GM19023 (cell line): ENCODE data around the gene USP12.
"Not testable (repeated sequence)": the region's sequence is repeated elsewhere in the genome, so short reads cannot be mapped to it uniquely, and the experiment has no call there.

Experiments used
- ATAC-seq: cut with Tn5 transposase; IDR thresholded peaks from one replicate; pipeline ENCODE4 v1.9.1; 2021; ENCODE audit warnings: mild to moderate bottlenecking, moderate library complexity; ENCODE audit not compliant: unreplicated experiment

Gene USP12

DNA sequence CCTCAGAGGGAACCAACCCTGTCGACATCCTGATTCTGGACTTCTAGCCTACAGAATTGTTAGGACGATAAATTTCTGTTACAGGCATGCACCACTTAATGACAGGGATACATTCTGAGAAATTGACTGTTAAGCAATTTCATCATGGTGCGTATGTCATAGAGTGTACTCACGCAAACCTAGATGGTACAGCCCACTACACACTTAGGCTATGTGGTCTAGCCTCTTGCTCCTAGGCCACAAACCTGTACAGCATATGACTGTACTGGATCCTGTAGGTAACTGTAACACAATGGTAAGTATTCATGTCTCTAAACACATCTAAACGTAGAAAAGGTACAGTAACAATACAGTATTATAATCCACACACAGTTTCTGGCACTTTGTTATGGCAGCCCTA lies 13.3 kb downstream of the USP12 start:
- ATAC-seq: no peak

DNA sequence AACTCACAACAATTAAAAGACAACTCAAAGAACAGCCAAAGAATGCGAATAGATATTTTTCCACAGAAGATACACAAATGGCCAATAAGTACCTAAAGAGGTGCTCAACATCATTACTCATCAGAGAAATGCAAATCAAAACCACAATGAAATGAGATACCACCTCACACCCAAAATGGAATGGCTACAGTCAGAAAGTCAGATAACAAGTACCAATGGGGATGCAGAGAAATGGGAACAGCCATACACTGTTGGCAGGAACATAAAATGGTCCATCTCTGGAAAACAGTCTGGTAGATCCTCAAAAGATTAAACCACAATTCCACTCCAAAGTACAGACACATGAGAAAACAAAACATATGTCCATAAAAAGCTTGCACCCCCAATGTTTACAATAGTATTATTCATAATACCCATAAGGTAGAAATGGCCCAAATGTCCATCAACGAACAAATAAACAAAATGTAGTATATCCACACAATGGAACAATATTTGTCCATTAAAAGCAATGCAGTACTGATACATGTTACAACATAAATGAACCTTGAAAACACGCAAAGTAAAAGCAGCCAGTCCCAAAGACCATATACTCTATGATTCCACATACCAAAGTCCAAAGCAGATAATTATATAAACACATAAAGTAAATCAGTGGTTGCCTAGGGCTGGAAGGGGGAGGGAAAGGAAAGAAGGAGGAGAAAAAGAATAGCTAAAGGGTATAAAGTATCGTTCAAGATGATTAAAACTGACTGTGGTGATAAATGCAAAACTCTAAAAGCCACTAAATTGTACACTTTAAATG lies 19.6 kb downstream of the USP12 start:
- ATAC-seq: peak; percentile 41

DNA sequence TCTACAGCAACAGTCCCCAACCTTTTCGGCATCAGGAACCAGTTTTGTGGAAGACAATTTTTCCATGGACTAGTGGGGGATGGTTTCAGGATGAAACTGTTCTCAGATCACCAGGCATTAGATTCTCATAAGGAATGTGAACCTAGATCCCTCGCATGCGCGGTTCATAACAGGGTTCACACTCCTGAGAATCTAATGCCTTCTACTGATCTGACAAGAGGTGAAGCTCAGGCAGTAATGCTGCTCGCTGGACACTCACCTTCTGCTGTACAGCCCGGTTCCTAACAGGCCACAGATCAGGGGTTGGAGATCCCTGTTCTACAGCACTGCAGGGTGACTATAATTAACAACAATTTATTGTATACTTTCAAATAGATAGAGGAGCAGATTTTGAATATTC lies 21.9 kb downstream of the USP12 start:
- ATAC-seq: no peak

DNA sequence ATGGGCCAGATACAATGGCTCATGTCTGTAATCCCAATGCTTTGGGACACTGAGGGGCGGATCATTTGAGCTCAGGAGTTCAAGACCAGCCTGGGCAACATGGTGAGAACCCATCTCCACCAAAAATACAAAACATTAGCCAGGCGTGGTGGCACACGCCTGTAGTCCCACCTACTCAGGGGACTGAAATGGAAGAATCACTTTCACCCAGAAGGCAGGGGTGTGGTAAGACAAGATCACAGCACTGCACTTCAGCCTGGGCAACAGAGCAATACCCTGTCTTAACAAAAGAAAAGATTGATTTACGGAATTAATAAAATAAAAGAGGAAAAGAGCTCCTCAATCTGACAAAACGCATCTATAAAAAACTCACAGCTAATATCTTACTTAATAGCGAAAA lies 22.7 kb downstream of the USP12 start:
- no peak for ATAC-seq

DNA sequence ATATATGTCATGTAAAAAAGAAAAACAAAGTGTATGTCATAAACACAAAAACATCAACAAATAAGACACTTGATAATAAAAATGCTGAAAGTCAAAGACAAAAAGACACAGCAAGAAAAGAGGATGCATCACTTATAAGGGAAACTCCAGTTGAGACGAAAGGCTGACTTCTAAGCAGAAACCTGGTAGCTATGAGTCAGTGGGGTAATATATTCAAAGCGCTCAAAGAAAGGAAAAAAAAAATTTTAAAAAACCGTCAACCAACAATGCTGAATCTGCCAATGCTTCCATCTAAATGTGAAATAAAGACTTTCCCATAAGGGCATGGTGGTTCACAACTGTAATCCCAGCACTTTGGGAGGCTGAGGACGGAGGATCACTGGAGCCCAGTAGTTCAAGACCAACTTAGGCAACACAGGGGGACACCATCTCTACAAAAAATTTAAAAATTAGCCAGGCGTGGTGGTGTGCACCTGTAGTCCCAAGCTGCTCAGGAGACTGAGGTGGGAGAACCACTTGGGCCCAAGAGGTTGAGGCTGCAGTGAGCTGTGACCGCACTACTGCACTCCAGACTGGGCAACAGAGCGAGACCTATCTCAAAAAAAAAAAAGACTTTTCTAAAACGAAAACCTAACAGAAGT lies 24.0 kb downstream of the USP12 start:
- peak; percentile 69 for ATAC-seq

DNA sequence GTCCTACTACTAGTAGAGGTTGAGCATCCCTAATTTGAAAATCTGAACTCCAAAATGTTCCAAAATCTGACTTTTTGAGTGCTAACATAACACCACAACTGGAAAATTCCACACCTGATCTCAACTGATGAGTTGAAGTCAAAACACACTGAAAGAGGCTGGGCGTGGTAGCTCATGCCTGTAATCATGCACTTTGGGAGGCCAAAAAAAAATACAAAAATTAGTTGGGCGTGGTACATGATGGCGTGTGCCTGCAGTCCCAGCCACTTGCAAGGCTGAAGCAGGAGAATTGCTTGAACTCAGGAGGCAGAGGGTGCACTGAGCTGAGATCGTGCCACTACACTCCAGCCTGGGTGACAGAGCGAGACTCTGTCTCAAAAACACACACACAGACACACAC lies 29.9 kb downstream of the USP12 start:
- no peak for ATAC-seq

DNA sequence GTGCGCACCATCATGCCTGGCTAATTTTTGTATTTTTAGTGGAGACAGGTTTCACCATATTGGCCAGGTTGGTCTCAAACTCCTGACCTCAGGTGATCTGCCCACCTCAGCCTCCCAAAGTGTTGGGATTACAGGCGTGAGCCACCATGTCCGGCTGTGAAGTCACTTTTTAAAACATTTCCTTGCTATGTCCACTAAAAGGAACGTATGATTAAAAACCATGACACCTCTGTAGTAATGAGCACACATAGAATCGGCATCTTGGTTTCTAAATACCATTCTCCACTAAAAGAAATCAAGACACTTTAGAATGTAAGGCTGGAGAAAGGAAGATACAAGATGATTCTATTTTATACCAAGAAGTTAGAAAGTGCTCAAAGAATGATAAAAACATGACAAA lies 30.5 kb downstream of the USP12 start:
- ATAC-seq: not testable (repeated sequence)

DNA sequence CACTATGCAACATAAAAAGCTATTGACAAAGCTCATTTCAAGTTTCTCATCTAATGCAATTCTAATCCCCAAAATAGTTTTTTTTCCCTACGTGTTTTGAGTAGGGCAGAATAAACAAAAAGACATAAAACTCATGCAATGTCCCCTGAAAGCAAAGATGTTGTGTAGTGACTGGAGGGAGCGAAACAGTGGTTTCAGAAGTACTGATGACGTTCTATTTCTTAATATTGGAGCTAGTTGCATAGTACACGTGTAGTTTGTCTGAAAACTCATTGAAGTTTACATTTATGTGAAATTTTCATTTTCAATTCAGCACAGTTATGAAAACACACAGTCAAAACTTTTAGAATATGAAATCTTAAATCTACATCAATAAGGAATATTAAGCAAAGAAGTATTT lies 31.6 kb downstream of the USP12 start:
- no peak for ATAC-seq

DNA sequence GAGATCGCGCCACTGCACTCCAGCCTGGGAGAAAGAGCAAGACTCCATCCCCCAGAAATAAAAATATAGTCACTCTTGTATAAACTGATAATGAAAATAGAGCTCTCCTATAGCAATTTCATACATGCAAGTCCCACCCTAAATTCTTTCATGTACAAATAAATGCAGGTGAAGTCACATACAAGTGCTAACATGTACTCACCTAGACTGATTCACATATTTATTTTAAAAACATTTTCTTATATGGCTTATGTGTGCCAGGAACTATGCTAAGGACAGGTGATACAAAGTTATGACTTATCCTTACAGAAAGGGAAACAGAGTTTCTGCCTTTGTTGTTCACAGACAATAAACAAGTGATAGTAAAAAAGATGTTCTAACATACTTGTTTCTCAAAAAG lies 32.0 kb downstream of the USP12 start:
- no peak for ATAC-seq

DNA sequence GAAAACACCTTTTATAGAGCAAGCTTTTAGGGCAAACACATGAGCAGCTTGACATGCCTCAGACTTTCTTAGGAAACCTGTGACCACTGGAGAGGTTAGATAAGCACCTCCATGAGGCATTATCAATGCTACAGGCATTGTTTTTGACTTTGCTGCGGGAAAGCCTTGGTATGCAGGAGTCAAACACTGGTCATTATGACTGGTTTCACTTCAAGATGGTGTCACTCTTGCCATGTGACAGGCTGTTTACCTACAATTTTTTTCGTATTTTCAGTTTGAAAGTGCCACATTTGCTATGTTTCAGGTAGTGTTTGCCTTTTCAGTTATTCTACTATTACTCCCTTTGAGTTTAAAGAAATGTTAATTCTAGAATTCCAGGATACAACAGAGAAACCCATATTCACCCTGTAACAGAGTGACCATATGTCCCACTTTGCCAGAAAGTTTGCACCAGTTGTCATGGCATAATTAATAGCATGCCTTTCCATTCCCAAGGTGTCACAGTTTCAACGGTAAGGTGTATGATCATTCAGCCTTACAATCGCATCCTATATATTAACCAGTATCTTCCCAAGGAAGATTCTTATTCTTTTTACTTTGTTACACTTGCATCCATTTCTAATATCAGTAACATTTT lies 33.0 kb downstream of the USP12 start:
- ATAC-seq: no peak

DNA sequence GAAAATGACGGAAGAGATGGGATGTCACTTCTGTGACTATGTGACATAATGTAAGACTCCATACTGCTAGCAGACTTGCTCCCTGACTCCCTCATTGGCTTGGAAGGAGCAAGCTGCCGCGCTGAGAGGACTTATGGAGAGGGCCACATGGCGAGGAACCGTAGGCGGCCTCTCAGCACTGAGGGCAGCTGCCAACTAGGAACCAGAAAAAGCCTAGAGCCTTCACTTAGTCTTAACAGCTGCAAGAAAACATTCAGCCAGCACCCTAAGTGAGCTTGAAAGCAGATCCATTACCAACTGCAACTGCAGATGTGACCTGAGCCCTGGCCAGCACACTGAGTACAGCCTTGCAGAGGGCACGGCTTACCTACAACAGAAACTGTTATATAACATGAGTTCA lies 33.9 kb downstream of the USP12 start:
- no peak for ATAC-seq

DNA sequence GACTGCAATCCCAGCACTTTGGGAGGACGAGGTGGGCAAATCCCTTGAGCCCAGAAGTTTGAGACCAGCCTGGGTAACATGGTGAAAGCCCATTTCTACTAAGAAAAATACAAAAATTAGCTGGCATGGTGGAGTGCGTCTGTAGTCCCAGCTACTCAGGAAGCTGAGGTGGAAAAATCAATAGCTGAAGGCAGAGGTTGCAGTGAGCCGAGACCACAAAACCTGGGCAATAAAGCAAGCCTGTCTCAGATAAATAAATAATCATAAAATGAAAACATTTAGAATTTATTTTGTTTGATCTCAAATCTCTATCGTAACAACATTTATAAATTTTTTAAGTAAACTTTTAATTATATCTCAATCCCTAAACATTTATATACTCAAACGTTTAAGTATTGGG lies 36.6 kb downstream of the USP12 start:
- no peak for ATAC-seq

DNA sequence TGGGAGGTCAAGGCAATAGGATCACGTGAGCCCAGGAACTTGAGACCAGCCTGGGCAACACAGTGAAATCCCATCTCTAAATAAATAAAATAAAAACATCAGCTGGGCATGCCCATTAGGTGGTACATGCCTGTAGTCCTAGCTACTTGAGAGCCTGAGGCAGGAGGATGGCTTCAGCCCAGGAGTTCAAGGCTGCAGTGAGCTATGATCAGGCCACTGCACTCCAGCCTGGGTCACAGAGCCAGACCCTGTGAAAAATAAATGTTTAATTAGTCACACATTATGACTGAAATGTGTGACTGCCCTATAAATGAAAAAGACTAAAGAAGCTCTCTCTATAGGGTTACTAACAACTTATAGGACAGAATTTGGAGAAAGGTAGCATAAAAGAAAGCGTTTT lies 37.7 kb downstream of the USP12 start:
- ATAC-seq: no peak

DNA sequence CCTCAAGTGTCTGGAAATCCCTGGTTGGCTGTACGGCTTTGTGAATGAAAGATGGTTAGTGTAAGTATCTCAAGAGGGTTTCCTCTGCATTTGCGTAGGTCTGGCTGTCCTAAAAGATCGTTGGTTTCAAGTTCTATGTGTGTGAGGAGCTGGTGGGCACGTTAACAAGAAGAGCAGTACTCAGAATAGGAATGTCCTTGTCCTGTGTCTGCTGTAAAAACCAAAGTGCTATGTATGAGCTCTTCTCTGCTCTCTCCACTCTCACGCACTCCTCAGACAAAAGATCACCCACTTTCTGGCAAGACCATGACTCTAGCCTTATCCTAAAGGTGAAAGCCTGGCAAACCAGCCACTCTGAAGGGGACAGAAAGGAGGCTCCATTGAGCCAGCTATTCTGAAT lies 39.1 kb downstream of the USP12 start:
- ATAC-seq: no peak

DNA sequence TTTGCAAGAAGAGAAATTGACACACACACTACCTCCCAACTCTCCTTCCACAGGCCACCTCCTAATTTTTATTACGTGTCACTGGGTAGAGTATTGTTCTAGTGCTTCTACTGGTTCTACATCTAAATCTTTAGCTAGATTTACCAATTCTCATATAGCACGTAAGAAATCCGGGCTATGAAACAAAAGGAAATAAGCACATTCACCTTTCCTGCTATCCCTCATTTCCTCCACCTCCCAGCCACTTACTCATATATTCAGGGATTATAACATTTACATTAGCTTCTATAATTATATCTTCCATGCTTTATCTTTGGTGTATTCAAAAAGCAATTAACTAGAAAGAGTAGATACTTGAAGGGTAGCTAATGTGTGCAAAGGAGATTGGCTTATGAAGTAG lies 39.7 kb downstream of the USP12 start:
- no peak for ATAC-seq

DNA sequence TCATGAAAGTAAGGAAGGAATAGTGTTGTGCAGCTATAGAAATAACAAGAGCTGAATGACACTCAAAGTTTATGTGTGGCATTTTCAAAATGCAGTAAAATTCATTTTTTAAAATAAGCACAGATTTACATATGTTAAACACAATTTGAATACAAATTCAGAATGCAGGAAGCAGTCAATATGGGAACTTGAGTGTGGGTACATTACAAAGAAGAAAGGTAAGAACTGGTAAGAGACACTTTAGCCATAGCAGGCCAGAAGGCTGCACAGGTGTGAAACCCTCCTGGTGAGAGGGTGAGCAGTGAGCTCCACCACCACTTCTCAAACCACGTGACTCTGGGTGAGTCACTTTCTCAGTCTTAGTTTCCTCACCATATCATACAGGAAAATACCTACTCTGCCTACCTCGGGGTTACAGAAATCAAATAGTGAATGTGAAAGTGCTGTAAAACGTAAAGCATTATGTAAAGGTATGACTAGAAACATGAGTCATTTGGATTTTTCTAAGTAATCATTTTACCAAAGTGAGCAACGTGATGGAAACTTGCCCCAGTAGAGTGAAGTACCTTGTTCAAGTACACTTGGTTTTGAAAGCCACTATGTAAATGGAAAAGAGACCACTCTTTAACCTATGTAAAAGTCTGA lies 40.5 kb downstream of the USP12 start:
- peak; percentile 94 for ATAC-seq

DNA sequence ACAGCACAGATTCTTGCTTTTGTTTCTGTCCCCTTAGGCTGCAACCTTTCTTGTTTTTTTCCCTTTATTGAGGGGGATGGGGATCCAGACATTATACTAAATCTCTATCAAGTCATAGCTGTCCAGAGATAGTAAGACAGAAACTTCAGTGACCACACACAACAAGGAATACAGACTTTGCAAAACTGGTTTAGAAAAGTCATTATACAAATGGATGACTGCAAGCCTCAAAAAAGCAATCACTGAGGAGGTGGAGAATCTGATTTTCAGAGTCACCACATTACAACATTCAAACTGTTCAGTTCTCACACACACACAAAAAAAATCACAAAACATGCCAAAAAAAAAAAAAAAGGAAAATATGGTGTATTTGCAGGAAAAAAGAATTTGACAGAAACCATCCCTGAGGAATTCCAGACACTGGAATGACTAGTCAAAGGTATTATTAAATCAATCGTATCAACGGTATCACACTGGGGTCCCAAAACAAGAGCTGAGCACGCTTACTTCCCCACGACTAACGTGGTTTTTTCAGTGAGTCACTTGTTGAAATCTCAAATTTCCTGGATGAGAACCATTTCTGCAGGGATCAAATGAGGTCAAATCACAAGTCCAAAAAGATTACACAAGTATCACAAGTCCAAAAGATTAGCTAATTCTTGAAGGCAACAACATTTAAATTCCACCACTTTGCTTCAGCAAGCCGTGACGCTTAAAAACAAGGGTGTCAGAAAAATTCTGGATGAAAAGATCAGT lies 41.2 kb downstream of the USP12 start:
- no peak for ATAC-seq

DNA sequence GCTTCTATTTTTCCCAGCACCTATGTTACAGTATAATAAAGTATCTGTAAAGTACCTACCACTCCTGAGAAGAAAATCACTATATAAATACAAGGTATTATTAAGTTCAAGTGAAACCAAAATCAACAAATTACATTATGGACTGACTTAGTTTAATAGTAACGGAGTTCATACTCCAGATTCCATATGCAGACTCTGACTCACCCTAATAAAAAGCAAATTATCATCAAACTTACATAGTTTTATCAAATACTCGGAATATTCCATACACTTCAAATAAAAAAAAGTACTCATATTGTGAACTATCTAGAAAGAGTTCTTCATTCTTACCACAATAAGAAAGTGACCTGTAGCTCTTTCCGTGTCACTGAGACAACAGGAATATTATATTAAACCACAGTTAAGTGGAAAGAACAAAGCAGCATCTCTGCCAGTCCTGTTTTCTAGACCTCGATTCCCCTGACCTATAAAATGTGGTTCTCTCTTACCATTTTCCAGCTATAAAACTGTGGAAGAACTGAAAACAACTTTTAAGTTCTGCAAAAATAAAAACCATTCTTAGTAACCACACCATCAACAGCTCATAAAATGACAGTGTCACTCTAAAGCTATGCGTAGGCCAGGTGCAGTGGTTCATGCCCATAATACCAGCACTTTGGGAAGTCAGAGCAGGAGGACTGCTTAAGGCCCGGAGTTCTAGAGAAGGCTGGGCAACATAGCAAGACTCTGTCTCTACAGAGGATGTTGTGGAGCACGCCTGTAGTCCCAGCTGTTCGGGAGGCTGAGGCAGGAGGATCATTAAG lies 42.6 kb downstream of the USP12 start:
- no peak for ATAC-seq

DNA sequence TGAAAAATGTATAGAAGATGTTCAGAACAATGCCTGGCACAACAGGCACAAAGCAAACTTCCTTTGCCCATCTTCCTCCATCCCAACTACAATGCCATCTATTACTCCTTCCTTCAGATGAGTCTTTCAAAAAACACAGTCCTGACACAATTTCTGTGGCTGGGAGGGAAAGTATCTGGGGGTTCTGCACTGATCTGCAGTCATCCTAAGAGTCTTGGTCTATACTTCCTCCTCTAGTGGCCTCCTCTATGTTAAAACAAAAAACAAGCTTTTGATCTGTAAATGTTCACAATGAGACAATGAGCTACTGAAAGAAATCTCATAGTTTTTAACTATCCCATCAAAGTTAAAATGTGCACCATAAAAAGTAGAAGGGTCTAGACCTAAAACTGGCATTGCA lies 44.8 kb downstream of the USP12 start:
- no peak for ATAC-seq
